Heart left ventricle (tissue), 16 donors: ENCODE results near the gene UCKL1. TPM values are rescaled to one million over a fixed set of nuclear protein-coding genes. Genes with fewer than 3 reads are reported as not detected.
"Not testable (repeated sequence)": the region's sequence is repeated elsewhere in the genome, so short reads cannot be mapped to it uniquely, and the experiment has no call there.

Source experiments
- ATAC-seq, 4 donors: fragments of 200-7000 bp; cut with Tn5 transposase; one replicate each; pipeline ENCODE4 v1.9.1; 2020 to 2022; ENCODE audit warnings: moderate library complexity in 4 of 4, mild to moderate bottlenecking in 3 of 4, moderate number of reproducible peaks in 1 of 4
- DNase-seq, 5 donors: peaks; one replicate each; pipeline ENCODE4 v3.0.0-alpha.2; 2020
- H3K27ac ChIP-seq, 12 donors: fragments of 200-600 bp; sonication (generic) in 4 of 12; one replicate each; pipeline versions ENCODE4 v1.5.0 to v1.8.0; 2016 to 2022; ENCODE audit warnings: mild to moderate bottlenecking in 2 of 12
- H3K27me3 ChIP-seq, 9 donors: fragments of 200-600 bp; sonication (generic) in 2 of 9; one replicate each; pipeline versions ENCODE4 v1.5.1 to v1.8.0; 2016 to 2022; ENCODE audit warnings: mild to moderate bottlenecking in 3 of 9
- H3K36me3 ChIP-seq, 9 donors: fragments of 200-600 bp; sonication (generic) in 2 of 9; one replicate each; pipeline versions ENCODE4 v1.5.0 to v1.8.0; 2018 to 2022; ENCODE audit warnings: mild to moderate bottlenecking in 2 of 9
- H3K4me1 ChIP-seq, 12 donors: fragments of 200-600 bp; sonication (generic) in 4 of 12; one replicate each; pipeline versions ENCODE4 v1.5.0 to v1.8.0; 2016 to 2022; ENCODE audit warnings: mild to moderate bottlenecking in 3 of 12
- H3K4me3 ChIP-seq, 12 donors: fragments of 200-600 bp; sonication (generic) in 4 of 12; one replicate each; pipeline versions ENCODE4 v1.5.0 to v1.8.0; 2017 to 2022; ENCODE audit warnings: mild to moderate bottlenecking in 9 of 12, moderate library complexity in 4 of 12
- H3K9me3 ChIP-seq, 12 donors: fragments of 200-600 bp; sonication (generic) in 4 of 12; one replicate each; pipeline versions ENCODE4 v1.5.0 to v1.8.0; 2016 to 2022; ENCODE audit warnings: mild to moderate bottlenecking in 1 of 12
- CTCF ChIP-seq, 12 donors: fragments of 200-600 bp; sonication (generic) in 4 of 12; IDR thresholded peaks; one replicate each; pipeline versions ENCODE4 v1.5.0 to v1.8.0; 2018 to 2022; ENCODE audit warnings: antibody characterized with exemption in 12 of 12, mild to moderate bottlenecking in 5 of 12
- POLR2A ChIP-seq, 2 donors: fragments of 450-650 bp; IDR thresholded peaks; one replicate each; pipeline ENCODE4 v1.6.1; 2017; ENCODE audit warnings: antibody characterized with exemption in 2 of 2, mild to moderate bottlenecking in 2 of 2, moderate library complexity in 2 of 2
- WGBS, 4 donors: extraction: QIAGEN DNeasy Blood & Tissue Kit in 2 of 4; methylation state at CpG; one replicate each; pipeline versions ENCODE4 v1.1.5 to v1.1.7; 2013 to 2018; 5-methylcytosine and 5-hydroxymethylcytosine counted together
- intact Hi-C, 10 donors: fragments of 100-400 bp; cut with DNase I; formaldehyde crosslinking; loops; one replicate each; pipeline versions ENCODE4 v1.11.1 to v1.14.2; 2022
- polyA plus RNA-seq, 2 donors: library from polyadenylated mRNA; stranded (reverse); fragments of 200-250 nt; gene quantifications; one replicate each; pipeline ENCODE4 v1.2.3, GENCODE V29; 2013
- total RNA-seq, 9 donors: library from RNA; depleted of rRNA in 2 of 9; stranded (reverse); fragments of >200 nt in 2 of 9; fragmentation: NEBNext Ultra II Directional in 3 of 9; extraction: Animal tissue kit (Norgen Biotek cat#: 25700) in 3 of 9; gene quantifications; one replicate each; pipeline versions ENCODE4 v1.1.0 to v1.2.4, GENCODE V29; 2016 to 2023
- donor health status: ischemic (EF 13 %, LVEDD 7.1; RV severe dilation, severe dysfunction).
- donor health status: healthy with polysubstance abuse.
- donor health status: DM: no; HTN: yes; CAD: no.
- donor health status: DM: no; HTN: no; CAD: no.
- donor health status: ischemic (EF 25% LVEDD 6.9; RV normal size, moderate dysfunction).
- donor health status: ischemic (EF 25% LVEDD 5.7; RV mildly dilated, moderate dysfunction).
- donor health status: healthy.
- donor health status: DM: yes; HTN: yes; CAD: no.
- donor health status: ischemic (EF 35%, LVEDD 5.7; RV mildly dilated, moderate dysfunction).
- donor health status: nonischemic (EF 11% LVEDD 7.7; RV severe dilation, severe dysfunction).
- donor health status: DM: yes; HTN: yes; CAD: no.
- donor health status: PGD.
- donor health status: ischemic (EF 29% LVEDD 5.4; RV normal size, mild dysfunction).
- donor health status: nonischemic (EF 23%, LVEDD 6.1; RV moderate dilation, normal function).

UCKL1 gene
- total and polyA plus RNA-seq, 11 donors = 27.7 to 49.7 (median 37.5) TPM

DNA sequence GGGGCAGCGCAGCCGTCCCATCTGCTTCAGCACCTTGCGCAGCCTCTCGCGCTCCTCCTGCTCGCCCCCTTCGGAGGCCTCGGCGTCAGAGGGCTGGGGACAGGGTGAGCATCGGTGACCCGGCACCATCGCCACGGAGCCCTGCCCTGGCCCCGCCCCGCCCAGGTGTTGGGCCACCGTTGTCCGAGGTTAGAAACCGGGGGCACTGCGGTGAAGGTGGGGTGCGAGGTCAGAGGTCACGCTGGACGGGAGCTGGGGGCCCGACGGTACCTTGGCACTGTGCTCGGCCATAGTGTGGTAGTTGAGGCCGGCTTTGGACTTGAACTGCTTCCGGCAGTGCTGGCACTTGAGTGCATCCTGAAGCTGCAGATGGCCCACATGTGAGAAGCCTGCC, 7.1 kb upstream of the UCKL1 start:
- DNase-seq (peak in 4 of 5 donors; percentile 15 to 54 (median 22)), ATAC-seq (no peak)
- H3K27ac ChIP-seq = no peak overlapping the region
- H3K4me3 ChIP-seq = no peak overlapping the region
- H3K9me3 ChIP-seq = no peaks in the 10 kb centered on the region
- 92 to 96% (median 94%) methylated on average over 12 to 27 of the region's 27 CpGs for WGBS, 4 donors
- H3K4me1 ChIP-seq = peaks cover 0 to 6% (median 2%) of the 10 kb centered on the region in 12 donors
- H3K27me3 ChIP-seq = no peaks in the 10 kb centered on the region
- TF ChIP-seq CTCF (IDR thresholded peaks at IDR 0.05) (no peak), POLR2A (IDR thresholded peaks at IDR 0.05) (no peak)
- H3K36me3 ChIP-seq = peaks cover 0 to 69% (median 37%) of the 10 kb centered on the region in 9 donors
- intact Hi-C loops = no loop called here

DNA sequence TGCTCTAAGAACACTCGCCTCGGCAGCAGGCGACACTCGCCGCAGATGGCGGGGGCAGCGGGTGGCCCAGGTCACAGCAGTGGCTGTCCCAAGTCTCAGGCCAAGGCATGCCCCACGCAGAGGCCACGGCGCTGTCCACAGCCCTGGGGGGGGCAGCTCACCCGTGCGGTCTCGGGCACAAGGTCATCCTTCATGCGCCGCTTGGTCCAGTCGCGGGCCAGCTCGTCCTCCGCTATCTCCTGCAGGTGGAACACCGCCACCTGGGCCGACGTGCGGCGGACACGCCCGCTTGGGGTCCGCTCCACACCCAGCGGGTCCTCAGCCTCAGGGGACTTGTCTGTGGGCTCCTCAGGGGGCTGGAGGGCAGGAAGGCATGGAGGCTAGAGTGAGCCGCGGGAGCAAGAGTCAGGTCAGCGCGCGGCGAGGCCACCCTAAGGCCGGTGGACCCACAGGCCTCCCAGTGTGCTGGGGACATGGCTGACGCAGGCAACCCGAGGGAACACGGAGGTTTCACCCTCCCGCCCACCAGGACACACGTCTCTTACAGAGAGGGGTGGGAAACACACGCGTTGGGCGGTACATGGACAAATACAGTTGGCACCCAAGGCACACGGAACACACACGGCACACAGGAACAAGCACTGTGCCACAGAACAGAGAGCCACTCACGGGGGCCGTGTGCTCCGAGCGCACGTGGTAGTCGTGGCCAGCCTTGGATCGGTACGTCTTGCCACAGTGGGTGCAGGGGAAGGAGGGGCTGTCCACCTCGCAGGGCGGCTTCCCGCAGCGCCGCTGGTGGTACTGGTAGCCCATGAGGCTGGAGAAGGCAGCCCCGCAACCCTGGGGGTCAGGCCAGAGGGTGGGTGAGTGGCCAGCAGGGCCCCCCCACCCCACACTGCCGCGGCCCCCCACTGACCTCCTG, 6.5 kb upstream of the UCKL1 start:
- Histone ChIP-seq H3K4me1 (peaks cover 0 to 5% (median 2%) of the 10 kb centered on the region in 12 donors), H3K4me3 (no peak overlapping the region), H3K27ac (no peak overlapping the region), H3K9me3 (no peaks in the 10 kb centered on the region), H3K36me3 (peaks cover 0 to 69% (median 37%) of the 10 kb centered on the region in 9 donors), H3K27me3 (no peaks in the 10 kb centered on the region)
- intact Hi-C loops = no loop called here
- 93 to 96% (median 96%) methylated on average over 38 to 61 of the region's 61 CpGs for WGBS, 4 donors
- DNase-seq (peak in 4 of 5 donors; percentile 18 to 59 (median 28)), ATAC-seq (no peak)
- TF ChIP-seq CTCF (IDR thresholded peaks at IDR 0.05) (no peak), POLR2A (IDR thresholded peaks at IDR 0.05) (no peak)

GRCh38 chr20:63961664-63962425, 5.6 kb upstream of the UCKL1 start:
- Histone ChIP-seq H3K36me3 (peaks cover 0 to 65% (median 37%) of the 10 kb centered on the region in 9 donors), H3K4me3 (no peak overlapping the region), H3K27me3 (no peaks in the 10 kb centered on the region), H3K27ac (no peak overlapping the region), H3K4me1 (peaks cover 0 to 14% (median 11%) of the 10 kb centered on the region in 12 donors), H3K9me3 (no peaks in the 10 kb centered on the region)
- 86 to 91% (median 90%) methylated on average over 25 to 26 of the region's 26 CpGs for WGBS, 4 donors
- TF ChIP-seq POLR2A (IDR thresholded peaks at IDR 0.05) = no peak
- no peak for TF ChIP-seq CTCF (IDR thresholded peaks at IDR 0.05)
- ATAC-seq (no peak), DNase-seq (peak in 2 of 5 donors; percentile 19)
- intact Hi-C loops = no loop called here

DNA sequence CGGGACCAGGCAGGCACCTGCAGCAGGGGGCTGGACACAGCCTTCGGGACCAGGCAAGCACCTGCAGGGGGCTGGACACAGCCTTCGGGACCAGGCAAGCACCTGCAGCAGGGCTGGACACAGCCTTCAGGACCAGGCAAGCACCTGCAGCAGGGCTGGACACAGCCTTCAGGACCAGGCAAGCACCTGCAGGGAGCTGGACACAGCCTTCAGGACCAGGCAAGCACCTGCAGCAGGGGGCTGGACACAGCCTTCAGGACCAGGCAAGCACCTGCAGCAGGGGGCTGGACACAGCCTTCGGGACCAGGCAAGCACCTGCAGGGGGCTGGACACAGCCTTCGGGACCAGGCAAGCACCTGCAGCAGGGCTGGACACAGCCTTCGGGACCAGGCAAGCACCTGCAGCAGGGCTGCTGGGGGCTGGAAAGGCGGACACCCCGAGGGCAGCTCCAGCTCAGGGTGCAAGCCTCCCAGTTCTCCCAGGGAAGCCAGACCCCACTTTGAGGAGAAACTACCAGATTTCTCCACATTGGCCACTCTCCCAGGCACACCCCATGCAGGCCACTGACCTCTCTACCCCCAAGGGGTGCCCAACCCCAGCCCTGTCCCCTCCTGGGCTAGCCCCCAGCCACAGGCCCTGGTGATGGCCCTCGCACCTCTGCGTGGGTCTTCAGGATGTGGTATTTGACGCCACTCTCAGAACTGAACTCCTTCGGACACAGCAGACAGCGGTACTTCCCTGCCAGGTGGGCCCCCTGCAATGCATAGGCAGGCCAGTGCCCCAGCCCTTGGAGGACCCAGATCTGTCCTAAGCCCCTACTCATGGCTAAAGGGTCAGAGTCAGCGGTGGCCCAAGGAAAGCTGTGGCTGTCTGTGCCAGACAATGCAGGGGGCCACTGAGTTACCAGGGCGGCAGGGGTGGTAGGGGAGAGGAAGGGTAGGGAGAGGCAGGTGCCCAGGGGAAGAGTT, 4.7 kb upstream of the UCKL1 start:
- H3K27me3 ChIP-seq = not testable (repeated sequence)
- peak in 3 of 5 donors; percentile 11 to 40 (median 16) for DNase-seq

More for the DNA sequence above, 4.7 kb upstream of the UCKL1 start:
- WGBS, 4 donors = 93 to 95% (median 94%) methylated on average over 12 to 15 of the region's 15 CpGs
- H3K4me3 ChIP-seq, H3K27ac ChIP-seq, H3K9me3 ChIP-seq, ATAC-seq, intact Hi-C loops: not testable (repeated sequence)
- H3K4me1 ChIP-seq = peaks cover 0 to 17% (median 13%) of the 10 kb centered on the region in 12 donors
- H3K36me3 ChIP-seq = peaks cover 0 to 57% (median 33%) of the 10 kb centered on the region in 9 donors
